GM21529 (cell line): ENCODE measurements around the gene TMPRSS13.
"Not testable (repeated sequence)": the region's sequence is repeated elsewhere in the genome, so short reads cannot be mapped to it uniquely, and the experiment has no call there.

ENCODE experiments used
- ATAC-seq: cut with Tn5 transposase; IDR thresholded peaks from one replicate; pipeline ENCODE4 v1.9.1; 2021; ENCODE audit not compliant: unreplicated experiment

TMPRSS13 gene

GRCh38 chr11:117931331-117931950 lies 2.2 kb upstream of the TMPRSS13 start:
- ATAC-seq, result no peak

- no peak for ATAC-seq
Observed at GRCh38 chr11:117930668-117931330, 1.6 kb upstream of the TMPRSS13 start.

GRCh38 chr11:117929916-117930570 lies 841 bp upstream of the TMPRSS13 start:
- ATAC-seq, result no peak

- ATAC-seq, result no peak
Observed at GRCh38 chr11:117928446-117929141, 608 bp downstream of the TMPRSS13 start.

GRCh38 chr11:117927926-117928325 lies 1.3 kb downstream of the TMPRSS13 start:
- ATAC-seq, result no peak

GRCh38 chr11:117926166-117926565 lies 3.0 kb downstream of the TMPRSS13 start:
- not testable (repeated sequence) for ATAC-seq

GRCh38 chr11:117925198-117925925 lies 3.8 kb downstream of the TMPRSS13 start:
- ATAC-seq, result no peak

GRCh38 chr11:117924631-117925170 lies 4.5 kb downstream of the TMPRSS13 start:
- ATAC-seq, result no peak

GRCh38 chr11:117923773-117924172 lies 5.4 kb downstream of the TMPRSS13 start:
- ATAC-seq, result no peak

GRCh38 chr11:117923275-117923674 lies 5.9 kb downstream of the TMPRSS13 start:
- no peak for ATAC-seq

GRCh38 chr11:117921893-117922292 lies 7.3 kb downstream of the TMPRSS13 start:
- ATAC-seq, result no peak

- ATAC-seq, result no peak
Observed at GRCh38 chr11:117921456-117921855, 7.7 kb downstream of the TMPRSS13 start.

GRCh38 chr11:117919781-117920221 lies 9.4 kb downstream of the TMPRSS13 start:
- no peak for ATAC-seq

GRCh38 chr11:117919341-117919740 lies 9.9 kb downstream of the TMPRSS13 start:
- no peak for ATAC-seq

GRCh38 chr11:117918366-117919255 lies 10.6 kb downstream of the TMPRSS13 start:
- no peak for ATAC-seq

GRCh38 chr11:117917591-117918151 lies 11.5 kb downstream of the TMPRSS13 start:
- ATAC-seq, result no peak

- ATAC-seq, result no peak
Observed at GRCh38 chr11:117916956-117917355, 12.2 kb downstream of the TMPRSS13 start.

GRCh38 chr11:117915672-117916235 lies 13.4 kb downstream of the TMPRSS13 start:
- ATAC-seq, result no peak
